ENCODE results near the gene PPP2R5A.

- TF ChIP-seq CTCF (IDR thresholded peaks at IDR 0.05; ENCODE audit: poor library complexity) (no peak), EZH2phosphoT487 (IDR thresholded peaks at IDR 0.05; ENCODE audit: low read depth, severe bottlenecking, unreplicated experiment) (no peak), EZH2 (IDR thresholded peaks at IDR 0.05; ENCODE audit: borderline replicate concordance) (no peak)
Observed at GRCh38 chr1:212328248-212328647, 43.0 kb downstream of the PPP2R5A start.
